Gastroesophageal sphincter (tissue), 4 donors: ENCODE measurements around the gene HCN1. TPM values are rescaled to one million over a fixed set of nuclear protein-coding genes. Genes with fewer than 3 reads are reported as not detected.

Source experiments
- ATAC-seq: fragments of 150-250 bp; one replicate; pipeline ENCODE4 v1.9.1; 2016; ENCODE audit warnings: mild to moderate bottlenecking, moderate library complexity
- H3K27ac ChIP-seq, 4 donors: fragments of 200-600 bp; sonication (generic) in 3 of 4; 1 replicate in 3 of 4; 2 replicates in 1 of 4; pipeline ENCODE4 v1.5.1; 2016 to 2019
- H3K27me3 ChIP-seq: fragments of 200-600 bp; sonication (generic); one replicate; pipeline ENCODE4 v1.5.1; 2019
- H3K36me3 ChIP-seq, 2 donors: fragments of 200-600 bp; sonication (generic); one replicate each; pipeline ENCODE4 v1.5.1; 2019; ENCODE audit warnings: control low read depth in 1 of 2
- H3K4me1 ChIP-seq, 3 donors: fragments of 200-600 bp; sonication (generic); 1 replicate in 2 of 3; 2 replicates in 1 of 3; pipeline ENCODE4 v1.5.1; 2016 to 2019; ENCODE audit warnings: control low read depth in 2 of 3
- H3K4me3 ChIP-seq, 2 donors: fragments of 200-600 bp; sonication (generic); one replicate each; pipeline ENCODE4 v1.5.1; 2019; ENCODE audit warnings: mild to moderate bottlenecking in 1 of 2, moderate library complexity in 1 of 2
- H3K9me3 ChIP-seq, 3 donors: fragments of 200-600 bp; sonication (generic); one replicate each; pipeline ENCODE4 v1.5.1; 2017 to 2019; ENCODE audit warnings: control low read depth in 2 of 3
- CTCF ChIP-seq, 4 experiments: fragments of 200-600 bp in 2 of 4; fragments of 450-650 bp in 2 of 4; sonication (generic) in 1 of 4; IDR thresholded peaks; one replicate each; pipeline ENCODE4 v1.5.1; 2017 to 2019; ENCODE audit warnings: antibody characterized with exemption in 4 of 4, mild to moderate bottlenecking in 2 of 4, moderate library complexity in 2 of 4
- EP300 ChIP-seq: sonication (generic); formaldehyde crosslinking; IDR thresholded peaks from one replicate; pipeline ENCODE4 v1.6.1; 2017; ENCODE audit warnings: antibody characterized with exemption, mild to moderate bottlenecking
- POLR2A ChIP-seq, 2 donors: fragments of 450-650 bp; IDR thresholded peaks; one replicate each; pipeline ENCODE4 v1.6.1; 2017; ENCODE audit warnings: antibody characterized with exemption in 2 of 2, mild to moderate bottlenecking in 2 of 2, moderate library complexity in 1 of 2
- POLR2AphosphoS5 ChIP-seq: sonication (generic); formaldehyde crosslinking; IDR thresholded peaks from one replicate; pipeline ENCODE4 v1.6.1; 2017; ENCODE audit warnings: antibody characterized with exemption
- WGBS, 2 donors: methylation state at CpG; one replicate each; pipeline ENCODE4 v1.1.5; 2018; ENCODE audit warnings: low coverage in 1 of 2; 5-methylcytosine and 5-hydroxymethylcytosine counted together
- total RNA-seq, 4 donors: library from RNA; depleted of rRNA; stranded (reverse); fragments of >200 nt; gene quantifications; one replicate each; pipeline ENCODE4 v1.1.0, GENCODE V29; 2016

HCN1 gene
- 1 to 10 TPM in 1 of 4 donors, under 1 TPM in 3; 0.19 to 1.3 (median 0.63) TPM for total RNA-seq

DNA sequence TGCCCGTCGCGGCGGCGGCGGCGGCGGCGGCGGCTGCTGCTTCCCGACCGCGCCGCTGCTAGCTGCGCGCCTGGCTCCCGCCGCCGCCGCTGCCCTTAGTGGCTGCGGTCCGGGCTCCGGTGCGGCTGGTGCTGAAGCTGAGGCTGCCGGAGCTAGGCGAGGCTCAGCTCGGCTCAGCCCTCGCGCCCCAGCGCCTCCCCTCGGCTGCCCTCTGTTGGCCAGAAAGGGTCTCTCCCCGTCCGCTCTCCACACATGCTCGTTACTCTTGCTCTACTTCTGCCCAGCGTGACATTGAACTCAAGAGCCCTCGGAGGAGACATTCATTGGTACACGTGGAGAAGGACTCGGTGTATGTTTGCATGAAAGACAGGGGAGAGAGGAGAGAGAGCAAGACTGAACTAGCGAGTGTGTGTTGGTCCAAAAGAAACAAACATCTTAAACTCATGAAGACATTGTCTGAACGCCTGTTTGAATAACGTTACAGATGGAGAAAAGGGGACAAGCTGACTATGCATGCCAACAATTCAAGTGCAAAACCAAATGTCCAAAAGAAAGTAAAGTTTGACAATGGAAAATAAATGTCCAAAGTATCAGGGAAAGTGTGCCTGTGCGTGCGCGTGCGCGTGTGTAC, at the start of gene HCN1:
HCN1 (minus strand) TSS at position 175 of the 631 bp plus-strand sequence.
- TF ChIP-seq POLR2A (IDR thresholded peaks at IDR 0.05) (no peak), CTCF (IDR thresholded peaks at IDR 0.05) (peak; percentile 37 to 79 (median 58))
- Histone ChIP-seq H3K27ac (no peak within 1 kb of the TSS), H3K4me3 (peak within 1 kb of the TSS; percentile 23 to 53), H3K4me1 (peaks cover 0 to 19% (median 9%) of the 10 kb centered on the region in 3 donors), H3K9me3 (no peaks in the 10 kb centered on the region), H3K36me3 (no peaks in the 10 kb centered on the region), H3K27me3 (peaks cover 74% of the 10 kb centered on the region)
- WGBS, 2 donors: 55 to 62% methylated on average over 5 to 10 of the region's 46 CpGs
- peak; percentile 95 for ATAC-seq

GRCh38 chr5:45741110-45741509, 44.9 kb upstream of the HCN1 start:
- H3K36me3 ChIP-seq: no peaks in the 10 kb centered on the region
- H3K27ac ChIP-seq: no peak overlapping the region
- WGBS, 2 donors: 4 to 15% methylated on average over 4 to 5 of the region's 5 CpGs
- no peaks in the 10 kb centered on the region for H3K27me3 ChIP-seq
- ATAC-seq: no peak
- H3K4me1 ChIP-seq: no peaks in the 10 kb centered on the region
- no peak overlapping the region for H3K4me3 ChIP-seq
- no peaks in the 10 kb centered on the region for H3K9me3 ChIP-seq
- TF ChIP-seq CTCF (IDR thresholded peaks at IDR 0.05): no peak
- no peak for TF ChIP-seq POLR2A (IDR thresholded peaks at IDR 0.05)
- TF ChIP-seq EP300: no peak
- no peak for TF ChIP-seq POLR2AphosphoS5

DNA sequence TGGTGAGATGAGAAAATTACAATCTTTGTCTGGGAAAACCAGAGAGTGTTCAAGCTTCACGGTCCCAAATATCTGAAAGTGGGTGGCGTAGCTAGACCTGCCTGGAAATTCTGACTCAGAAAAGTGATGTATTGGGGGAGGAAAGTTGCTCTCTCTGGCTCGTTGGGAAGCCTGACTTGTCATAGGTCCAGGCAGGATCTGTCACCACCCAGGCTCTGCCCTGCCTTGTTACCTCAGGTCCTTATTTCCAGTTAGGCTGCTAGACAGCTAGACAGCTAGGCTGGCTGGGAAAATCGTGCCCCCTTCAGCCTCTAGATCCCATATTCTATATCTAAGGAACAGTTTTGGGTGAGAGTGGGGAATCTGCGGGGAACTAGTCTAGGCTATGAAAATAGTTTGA, 41.0 kb upstream of the HCN1 start:
- H3K4me3 ChIP-seq: no peak overlapping the region
- 51 to 56% methylated on average over 4 of the region's 5 CpGs for WGBS, 2 donors
- no peaks in the 10 kb centered on the region for H3K9me3 ChIP-seq
- no peaks in the 10 kb centered on the region for H3K36me3 ChIP-seq
- no peaks in the 10 kb centered on the region for H3K4me1 ChIP-seq
- H3K27ac ChIP-seq: no peak overlapping the region
- ATAC-seq: no peak
- H3K27me3 ChIP-seq: no peaks in the 10 kb centered on the region
- TF ChIP-seq POLR2AphosphoS5: no peak
- TF ChIP-seq POLR2A (IDR thresholded peaks at IDR 0.05): no peak
- TF ChIP-seq EP300: no peak
- TF ChIP-seq CTCF (IDR thresholded peaks at IDR 0.05): no peak

DNA sequence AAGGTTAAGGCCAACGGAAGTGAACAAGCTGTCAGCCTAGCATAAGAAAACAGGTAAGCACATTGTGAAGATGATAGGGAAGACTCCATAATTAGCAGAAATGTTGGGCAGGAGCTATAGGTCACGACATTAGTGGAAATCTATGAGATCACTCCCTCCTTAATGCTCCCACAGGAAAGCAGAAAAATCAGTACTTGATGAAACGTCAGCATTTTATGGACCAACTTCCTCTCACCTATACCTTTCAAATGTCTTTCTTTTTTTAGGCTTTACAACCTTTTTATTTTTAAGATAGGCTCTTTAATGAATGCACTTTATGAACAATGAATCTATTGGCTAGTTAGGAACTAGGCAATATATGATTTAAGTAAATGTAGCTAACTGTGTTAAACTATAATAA, 29.4 kb upstream of the HCN1 start:
- ATAC-seq: no peak
- WGBS, 2 donors: 65 to 86% methylated on average over 3 of the region's 3 CpGs
- no peak for TF ChIP-seq POLR2A (IDR thresholded peaks at IDR 0.05)
- no peak for TF ChIP-seq POLR2AphosphoS5
- TF ChIP-seq EP300: no peak
- no peak for TF ChIP-seq CTCF (IDR thresholded peaks at IDR 0.05)
- no peaks in the 10 kb centered on the region for H3K9me3 ChIP-seq
- no peaks in the 10 kb centered on the region for H3K27me3 ChIP-seq
- H3K27ac ChIP-seq: no peak overlapping the region
- no peak overlapping the region for H3K4me3 ChIP-seq
- no peaks in the 10 kb centered on the region for H3K36me3 ChIP-seq
- no peaks in the 10 kb centered on the region for H3K4me1 ChIP-seq

DNA sequence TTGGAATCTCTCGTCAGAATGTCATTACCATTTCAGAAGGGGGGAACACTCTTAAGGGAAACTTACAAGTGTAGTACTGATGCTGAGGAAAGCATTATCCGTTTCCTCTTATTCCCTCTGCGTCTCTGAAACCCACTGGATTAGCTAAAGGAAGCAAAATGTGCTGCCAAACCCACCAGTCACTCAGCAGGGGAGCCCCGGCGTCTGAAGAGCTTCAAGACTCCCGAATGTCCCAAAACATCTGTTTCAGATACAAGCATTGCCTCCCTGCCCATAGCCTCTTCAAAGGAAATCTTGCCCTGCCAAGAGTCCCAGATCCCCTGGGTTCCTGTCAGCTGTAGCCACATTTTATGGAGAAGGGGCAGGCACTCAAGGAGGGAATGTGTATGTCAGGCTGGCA, 1.0 kb upstream of the HCN1 start:
- no peak for TF ChIP-seq POLR2A (IDR thresholded peaks at IDR 0.05)
- TF ChIP-seq EP300: no peak
- TF ChIP-seq POLR2AphosphoS5: no peak
- TF ChIP-seq CTCF (IDR thresholded peaks at IDR 0.05): no peak
- H3K27ac ChIP-seq: no peak overlapping the region
- no peak overlapping the region for H3K4me3 ChIP-seq
- peaks cover 67% of the 10 kb centered on the region for H3K27me3 ChIP-seq
- no peaks in the 10 kb centered on the region for H3K36me3 ChIP-seq
- no peak for ATAC-seq
- H3K9me3 ChIP-seq: no peaks in the 10 kb centered on the region
- peaks cover 0 to 19% (median 9%) of the 10 kb centered on the region in 3 donors for H3K4me1 ChIP-seq
- WGBS, 2 donors: 55 to 79% methylated on average over 6 of the region's 6 CpGs
